Caco-2 (cell line): ENCODE results near the gene SORCS2. TPM values are rescaled to one million over a fixed set of nuclear protein-coding genes. Genes with fewer than 3 reads are reported as not detected.

Experiments
- BruUV-seq: library from RNA; stranded (reverse); fragments of 400-500 nt; replicated peaks from 2 replicates; lab custom pipeline; 2021; lab: Mats Ljungman, UMichigan
- CTCF ChIA-PET: fragments of 300-600 bp; sonication (Branson Sonifier 250); formaldehyde crosslinking; loops from one replicate; lab custom pipeline; 2022; ENCODE audit warnings: antibody characterized with exemption; lab: Charles Lee
- POLR2A ChIA-PET: fragments of 300-600 bp; sonication (Branson Sonifier 250); formaldehyde crosslinking; loops from one replicate; lab custom pipeline; 2022; ENCODE audit warnings: antibody characterized with exemption; lab: Charles Lee
- DNase-seq, 2 experiments: peaks; one replicate each; pipeline versions ENCODE4 v3.0.0 to v3.0.0-alpha.2; 2020 to 2022
- H3K27me3 ChIP-seq: replicated peaks from 2 replicates; pipeline ENCODE4 v1.6.0; 2011; ENCODE audit warnings: low read length; ENCODE audit not compliant: control insufficient read depth, insufficient read depth
- H3K36me3 ChIP-seq: 2 replicates; pipeline ENCODE4 v1.5.1; 2011; ENCODE audit warnings: low read length; ENCODE audit not compliant: control insufficient read depth, insufficient read depth
- H3K4me1 ChIP-seq: fragments of 250-450 bp; sonication (Bioruptor Pico); 2 replicates; pipeline ENCODE4 v1.5.1; 2020; ENCODE audit warnings: mild to moderate bottlenecking
- H3K4me3 ChIP-seq: 2 replicates; pipeline ENCODE4 v1.5.1; 2011; ENCODE audit warnings: low read depth, mild to moderate bottlenecking, control low read depth, low read length
- H3K9me3 ChIP-seq: fragments of 250-450 bp; sonication (Bioruptor Pico); 2 replicates; pipeline ENCODE4 v1.5.1; 2020; ENCODE audit warnings: mild to moderate bottlenecking, moderate library complexity
- H3K27ac Mint-ChIP-seq: one replicate; pipeline ENCODE4 v1.8.0; 2022; ENCODE audit warnings: mixed read lengths; ENCODE audit not compliant: unreplicated experiment
- H3K27me3 Mint-ChIP-seq: one replicate; pipeline ENCODE4 v1.8.0; 2022; ENCODE audit warnings: mixed read lengths; ENCODE audit not compliant: insufficient read depth, unreplicated experiment
- H3K36me3 Mint-ChIP-seq: one replicate; pipeline ENCODE4 v1.8.0; 2022; ENCODE audit warnings: mild to moderate bottlenecking, mixed read lengths; ENCODE audit not compliant: insufficient read depth, unreplicated experiment
- H3K4me1 Mint-ChIP-seq: one replicate; pipeline ENCODE4 v1.8.0; 2022; ENCODE audit warnings: low read depth, mixed read lengths; ENCODE audit not compliant: unreplicated experiment
- H3K4me3 Mint-ChIP-seq: one replicate; pipeline ENCODE4 v1.8.0; 2022; ENCODE audit warnings: mild to moderate bottlenecking, moderate library complexity, mixed read lengths; ENCODE audit not compliant: unreplicated experiment
- H3K9me3 Mint-ChIP-seq: one replicate; pipeline ENCODE4 v1.8.0; 2022; ENCODE audit warnings: mixed read lengths; ENCODE audit not compliant: unreplicated experiment
- CTCF ChIP-seq, 2 experiments: fragments of 200-600 bp in 1 of 2; IDR thresholded peaks; 1 replicate in 1 of 2; 2 replicates in 1 of 2; pipeline versions ENCODE4 v1.5.1 to v1.8.0; 2011 to 2022; ENCODE audit warnings: antibody characterized with exemption in 1 of 2, control low read depth in 1 of 2, inconsistent platforms in 1 of 2, low read depth in 1 of 2, low read length in 1 of 2, mild to moderate bottlenecking in 1 of 2, moderate library complexity in 1 of 2; ENCODE audit not compliant: insufficient read depth in 1 of 2, severe bottlenecking in 1 of 2, unreplicated experiment in 1 of 2
- intact Hi-C: fragments of 100-400 bp; cut with micrococcal nuclease; formaldehyde crosslinking; loops from one replicate; pipeline ENCODE4 v1.10.0; 2022; ENCODE audit not compliant: unreplicated experiment
- total RNA-seq: library from RNA; stranded (reverse); gene quantifications from 2 replicates; pipeline ENCODE4 v1.2.3, GENCODE V29; 2022

Gene SORCS2
- total RNA-seq, 1 experiment from 2014 or later, result 1.6 TPM

- peaks cover 11% of the 10 kb centered on the region for H3K4me1 Mint-ChIP-seq
- no peak overlapping the region for H3K4me3 Mint-ChIP-seq
- H3K9me3 Mint-ChIP-seq, result no peaks in the 10 kb centered on the region
- ChIA-PET CTCF (interaction anchor here (1.3 kb wide), 1 partner anchor 11 kb away, joined by 4 read pairs; the partner anchor contains the start of gene SORCS2), POLR2A (no interaction called here)
- H3K36me3 Mint-ChIP-seq, result no peaks in the 10 kb centered on the region
- no TSS peak for BruUV-seq
- no peak overlapping the region for H3K27ac Mint-ChIP-seq
- no peaks in the 10 kb centered on the region for H3K4me1 ChIP-seq
- H3K36me3 ChIP-seq, result no peaks in the 10 kb centered on the region
- H3K9me3 ChIP-seq, result no peaks in the 10 kb centered on the region
- no peak for TF ChIP-seq CTCF (IDR thresholded peaks at IDR 0.05; ENCODE audit: insufficient read depth in 1 of 2, low read depth in 1 of 2, low read length in 1 of 2, severe bottlenecking in 1 of 2, unreplicated experiment in 1 of 2)
- DNase-seq, result no peak
- no peaks in the 10 kb centered on the region for H3K27me3 ChIP-seq
- no peak overlapping the region for H3K4me3 ChIP-seq
- H3K27me3 Mint-ChIP-seq, result no peaks in the 10 kb centered on the region
- intact Hi-C loops, result no loop called here
Measured at GRCh38 chr4:7202411-7202810, 10.1 kb downstream of the SORCS2 start.

- no peaks in the 10 kb centered on the region for H3K9me3 ChIP-seq
- no peaks in the 10 kb centered on the region for H3K36me3 ChIP-seq
- CTCF ChIA-PET, result no interaction called here
- no peak overlapping the region for H3K4me3 ChIP-seq
- Mint-ChIP-seq H3K4me1 (peaks cover 9% of the 10 kb centered on the region), H3K36me3 (no peaks in the 10 kb centered on the region), H3K27me3 (no peaks in the 10 kb centered on the region), H3K27ac (no peak overlapping the region), H3K9me3 (no peaks in the 10 kb centered on the region), H3K4me3 (no peak overlapping the region)
- no peaks in the 10 kb centered on the region for H3K4me1 ChIP-seq
- no TSS peak for BruUV-seq
- no peak for DNase-seq
- H3K27me3 ChIP-seq, result no peaks in the 10 kb centered on the region
- POLR2A ChIA-PET, result no interaction called here
- TF ChIP-seq CTCF (IDR thresholded peaks at IDR 0.05; ENCODE audit: insufficient read depth in 1 of 2, low read depth in 1 of 2, low read length in 1 of 2, severe bottlenecking in 1 of 2, unreplicated experiment in 1 of 2), result no peak
- intact Hi-C loops, result no loop called here
Measured at GRCh38 chr4:7204656-7205387, 12.5 kb downstream of the SORCS2 start.

GRCh38 chr4:7206385-7206784 is 14.0 kb downstream of the SORCS2 start:
- no TSS peak for BruUV-seq
- DNase-seq, result no peak
- intact Hi-C loops, result no loop called here
- Mint-ChIP-seq H3K36me3 (no peaks in the 10 kb centered on the region), H3K4me1 (peaks cover 7% of the 10 kb centered on the region), H3K27ac (no peak overlapping the region), H3K4me3 (no peak overlapping the region), H3K27me3 (no peaks in the 10 kb centered on the region), H3K9me3 (no peaks in the 10 kb centered on the region)
- Histone ChIP-seq H3K4me1 (no peaks in the 10 kb centered on the region), H3K4me3 (no peak overlapping the region), H3K27me3 (no peaks in the 10 kb centered on the region), H3K36me3 (no peaks in the 10 kb centered on the region), H3K9me3 (no peaks in the 10 kb centered on the region)
- POLR2A ChIA-PET, result no interaction called here
- CTCF ChIA-PET, result no interaction called here
- TF ChIP-seq CTCF (IDR thresholded peaks at IDR 0.05; ENCODE audit: insufficient read depth in 1 of 2, low read depth in 1 of 2, low read length in 1 of 2, severe bottlenecking in 1 of 2, unreplicated experiment in 1 of 2), result no peak
